ENCODE data around the gene ZW10.
"Not testable (repeated sequence)": the region's sequence is repeated elsewhere in the genome, so short reads cannot be mapped to it uniquely, and the experiment has no call there.

ZW10 gene

GRCh38 chr11:113789016-113789415 lies 15.5 kb upstream of the ZW10 start:
- not testable (repeated sequence) for H3K36me3 ChIP-seq (ENCODE audit: control insufficient read depth, insufficient read depth, low read length, severe bottlenecking); H3K4me1 ChIP-seq (ENCODE audit: control insufficient read depth, insufficient read depth, low read length); DNase-seq (ENCODE audit: low read depth); H3K4me3 ChIP-seq (ENCODE audit: low read length); H3K9ac ChIP-seq (ENCODE audit: low read length); H3K9me3 ChIP-seq (ENCODE audit: control insufficient read depth, low read length)
- peaks cover 12% of the 10 kb centered on the region for H3K27me3 ChIP-seq (replicated peaks; ENCODE audit: control insufficient read depth, insufficient read depth, low read length)

GRCh38 chr11:113782134-113782533 lies 8.6 kb upstream of the ZW10 start:
- Histone ChIP-seq H3K4me3 (ENCODE audit: low read length) (no peak overlapping the region), H3K9ac (ENCODE audit: low read length) (no peak overlapping the region), H3K9me3 (ENCODE audit: control insufficient read depth, low read length) (no peaks in the 10 kb centered on the region), H3K4me1 (ENCODE audit: control insufficient read depth, insufficient read depth, low read length) (peaks cover 4% of the 10 kb centered on the region), H3K36me3 (ENCODE audit: control insufficient read depth, insufficient read depth, low read length, severe bottlenecking) (no peaks in the 10 kb centered on the region), H3K27me3 (replicated peaks; ENCODE audit: control insufficient read depth, insufficient read depth, low read length) (peaks cover 22% of the 10 kb centered on the region)
- no peak for DNase-seq (ENCODE audit: low read depth)

GRCh38 chr11:113781682-113782081 lies 8.2 kb upstream of the ZW10 start:
- peaks cover 4% of the 10 kb centered on the region for H3K4me1 ChIP-seq (ENCODE audit: control insufficient read depth, insufficient read depth, low read length)
- no peak overlapping the region for H3K4me3 ChIP-seq (ENCODE audit: low read length)
- no peaks in the 10 kb centered on the region for H3K36me3 ChIP-seq (ENCODE audit: control insufficient read depth, insufficient read depth, low read length, severe bottlenecking)
- no peak for DNase-seq (ENCODE audit: low read depth)
- no peaks in the 10 kb centered on the region for H3K9me3 ChIP-seq (ENCODE audit: control insufficient read depth, low read length)
- H3K9ac ChIP-seq (ENCODE audit: low read length): no peak overlapping the region
- peaks cover 22% of the 10 kb centered on the region for H3K27me3 ChIP-seq (replicated peaks; ENCODE audit: control insufficient read depth, insufficient read depth, low read length)

GRCh38 chr11:113779496-113779895 lies 6.0 kb upstream of the ZW10 start, which contains the start of gene CLDN25:
Gene CLDN25 (plus strand): TSS chr11:113779796. CDS start chr11:113779796, 0 bp downstream.
- no peaks in the 10 kb centered on the region for H3K9me3 ChIP-seq (ENCODE audit: control insufficient read depth, low read length)
- H3K36me3 ChIP-seq (ENCODE audit: control insufficient read depth, insufficient read depth, low read length, severe bottlenecking): no peaks in the 10 kb centered on the region
- no peak within 1 kb of the TSS for H3K9ac ChIP-seq (ENCODE audit: low read length)
- peaks cover 17% of the 10 kb centered on the region for H3K27me3 ChIP-seq (replicated peaks; ENCODE audit: control insufficient read depth, insufficient read depth, low read length)
- no peak within 1 kb of the TSS for H3K4me3 ChIP-seq (ENCODE audit: low read length)
- H3K4me1 ChIP-seq (ENCODE audit: control insufficient read depth, insufficient read depth, low read length): peaks cover 4% of the 10 kb centered on the region
- DNase-seq (ENCODE audit: low read depth): no peak

GRCh38 chr11:113778111-113778910 lies 4.8 kb upstream of the ZW10 start:
- Histone ChIP-seq H3K4me1 (ENCODE audit: control insufficient read depth, insufficient read depth, low read length) (peaks cover 4% of the 10 kb centered on the region), H3K4me3 (ENCODE audit: low read length) (no peak overlapping the region), H3K27me3 (replicated peaks; ENCODE audit: control insufficient read depth, insufficient read depth, low read length) (peaks cover 17% of the 10 kb centered on the region), H3K36me3 (ENCODE audit: control insufficient read depth, insufficient read depth, low read length, severe bottlenecking) (no peaks in the 10 kb centered on the region), H3K9me3 (ENCODE audit: control insufficient read depth, low read length) (no peaks in the 10 kb centered on the region), H3K9ac (ENCODE audit: low read length) (no peak overlapping the region)
- peak; percentile 42 for DNase-seq (ENCODE audit: low read depth)

GRCh38 chr11:113774174-113774503 lies 647 bp upstream of the ZW10 start:
- Histone ChIP-seq H3K9me3 (ENCODE audit: control insufficient read depth, low read length) (no peaks in the 10 kb centered on the region), H3K36me3 (ENCODE audit: control insufficient read depth, insufficient read depth, low read length, severe bottlenecking) (peaks cover 2% of the 10 kb centered on the region), H3K4me3 (ENCODE audit: low read length) (peak overlapping the region; percentile 90), H3K27me3 (replicated peaks; ENCODE audit: control insufficient read depth, insufficient read depth, low read length) (no peaks in the 10 kb centered on the region), H3K4me1 (ENCODE audit: control insufficient read depth, insufficient read depth, low read length) (peaks cover 11% of the 10 kb centered on the region), H3K9ac (ENCODE audit: low read length) (peak overlapping the region; percentile 91)
- DNase-seq (ENCODE audit: low read depth): no peak

GRCh38 chr11:113773092-113773415 lies 438 bp downstream of the ZW10 start:
- Histone ChIP-seq H3K9me3 (ENCODE audit: control insufficient read depth, low read length) (no peaks in the 10 kb centered on the region), H3K36me3 (ENCODE audit: control insufficient read depth, insufficient read depth, low read length, severe bottlenecking) (peaks cover 12% of the 10 kb centered on the region), H3K9ac (ENCODE audit: low read length) (peak overlapping the region; percentile 91), H3K4me3 (ENCODE audit: low read length) (peak overlapping the region; percentile 90), H3K4me1 (ENCODE audit: control insufficient read depth, insufficient read depth, low read length) (peaks cover 7% of the 10 kb centered on the region), H3K27me3 (replicated peaks; ENCODE audit: control insufficient read depth, insufficient read depth, low read length) (no peaks in the 10 kb centered on the region)
- DNase-seq (ENCODE audit: low read depth): peak; percentile 68

- Histone ChIP-seq H3K27me3 (replicated peaks; ENCODE audit: control insufficient read depth, insufficient read depth, low read length) (no peaks in the 10 kb centered on the region), H3K9ac (ENCODE audit: low read length) (no peak overlapping the region), H3K9me3 (ENCODE audit: control insufficient read depth, low read length) (no peaks in the 10 kb centered on the region), H3K4me3 (ENCODE audit: low read length) (peak overlapping the region; percentile 90), H3K36me3 (ENCODE audit: control insufficient read depth, insufficient read depth, low read length, severe bottlenecking) (peaks cover 21% of the 10 kb centered on the region), H3K4me1 (ENCODE audit: control insufficient read depth, insufficient read depth, low read length) (peaks cover 6% of the 10 kb centered on the region)
- DNase-seq (ENCODE audit: low read depth): no peak
Observed at GRCh38 chr11:113771964-113772363, 1.5 kb downstream of the ZW10 start.

GRCh38 chr11:113764527-113765219 lies 8.8 kb downstream of the ZW10 start:
- H3K4me1 ChIP-seq (ENCODE audit: control insufficient read depth, insufficient read depth, low read length): no peaks in the 10 kb centered on the region
- H3K4me3 ChIP-seq (ENCODE audit: low read length): no peak overlapping the region
- no peaks in the 10 kb centered on the region for H3K27me3 ChIP-seq (replicated peaks; ENCODE audit: control insufficient read depth, insufficient read depth, low read length)
- H3K9me3 ChIP-seq (ENCODE audit: control insufficient read depth, low read length): no peaks in the 10 kb centered on the region
- DNase-seq (ENCODE audit: low read depth): no peak
- H3K36me3 ChIP-seq (ENCODE audit: control insufficient read depth, insufficient read depth, low read length, severe bottlenecking): peaks cover 47% of the 10 kb centered on the region
- H3K9ac ChIP-seq (ENCODE audit: low read length): no peak overlapping the region

- H3K9me3 ChIP-seq (ENCODE audit: control insufficient read depth, low read length); H3K4me1 ChIP-seq (ENCODE audit: control insufficient read depth, insufficient read depth, low read length); H3K9ac ChIP-seq (ENCODE audit: low read length); H3K4me3 ChIP-seq (ENCODE audit: low read length); DNase-seq (ENCODE audit: low read depth); H3K27me3 ChIP-seq (replicated peaks; ENCODE audit: control insufficient read depth, insufficient read depth, low read length): not testable (repeated sequence)
- peaks cover 51% of the 10 kb centered on the region for H3K36me3 ChIP-seq (ENCODE audit: control insufficient read depth, insufficient read depth, low read length, severe bottlenecking)
Observed at GRCh38 chr11:113763040-113763439, 10.5 kb downstream of the ZW10 start.

- Histone ChIP-seq H3K4me3 (ENCODE audit: low read length) (no peak overlapping the region), H3K9ac (ENCODE audit: low read length) (no peak overlapping the region), H3K4me1 (ENCODE audit: control insufficient read depth, insufficient read depth, low read length) (peaks cover 3% of the 10 kb centered on the region), H3K9me3 (ENCODE audit: control insufficient read depth, low read length) (no peaks in the 10 kb centered on the region), H3K27me3 (replicated peaks; ENCODE audit: control insufficient read depth, insufficient read depth, low read length) (no peaks in the 10 kb centered on the region), H3K36me3 (ENCODE audit: control insufficient read depth, insufficient read depth, low read length, severe bottlenecking) (peaks cover 60% of the 10 kb centered on the region)
- no peak for DNase-seq (ENCODE audit: low read depth)
Observed at GRCh38 chr11:113760241-113760640, 13.3 kb downstream of the ZW10 start.

All from adipocyte (in vitro differentiated cells).